Neural cell (in vitro differentiated cells): Measurements from ENCODE around the gene NOP14. TPM values are rescaled to one million over a fixed set of nuclear protein-coding genes. Genes with fewer than 3 reads are reported as not detected.

ENCODE experiments used
- H2AFZ ChIP-seq: fragments of 200-600, 300-800 bp; sonication (generic), shearing (Covaris generic); 2 replicates; pipeline ENCODE4 v1.6.0; 2014; ENCODE audit warnings: low read depth, mild to moderate bottlenecking, antibody characterized with exemption, low read length, moderate library complexity
- H3F3A ChIP-seq: fragments of 200-600 bp; shearing (Covaris generic); 2 replicates; pipeline ENCODE4 v1.6.1; 2016; ENCODE audit warnings: mild to moderate bottlenecking, moderate library complexity, mixed read lengths, antibody characterized with exemption, low read length; ENCODE audit not compliant: insufficient read depth, poor library complexity, severe bottlenecking
- H3K27ac ChIP-seq: fragments of 200-600, 300-800 bp; sonication (generic), shearing (Covaris generic); 2 replicates; pipeline ENCODE4 v1.5.1; 2014; ENCODE audit warnings: mild to moderate bottlenecking, low read length, moderate library complexity
- H3K27me3 ChIP-seq: fragments of 300-800, 200-600 bp; sonication (generic), shearing (Covaris generic); 2 replicates; pipeline ENCODE4 v1.6.0; 2014; ENCODE audit warnings: mild to moderate bottlenecking, low read depth, low read length, moderate library complexity; ENCODE audit not compliant: insufficient read depth
- H3K36me3 ChIP-seq: fragments of 300-800, 200-600 bp; sonication (generic), shearing (Covaris generic); 2 replicates; pipeline ENCODE4 v1.5.1; 2014; ENCODE audit warnings: mild to moderate bottlenecking, antibody characterized with exemption, low read length, moderate library complexity; ENCODE audit not compliant: insufficient read depth
- H3K4me2 ChIP-seq: fragments of 300-800, 200-600 bp; sonication (generic), shearing (Covaris generic); 2 replicates; pipeline ENCODE4 v1.6.0; 2014; ENCODE audit warnings: mild to moderate bottlenecking, low read length
- H3K4me3 ChIP-seq: fragments of 300-800, 200-600 bp; sonication (generic), shearing (Covaris generic); 2 replicates; pipeline ENCODE4 v1.5.1; 2014; ENCODE audit warnings: mild to moderate bottlenecking, low read length, moderate library complexity
- H3K79me2 ChIP-seq: fragments of 200-600 bp; shearing (Covaris generic); replicated peaks from 2 replicates; pipeline ENCODE4 v1.6.0; 2014; ENCODE audit warnings: mild to moderate bottlenecking, low read length, moderate library complexity; ENCODE audit not compliant: insufficient read depth
- H3K9ac ChIP-seq: fragments of 300-800, 200-600 bp; sonication (generic), shearing (Covaris generic); 2 replicates; pipeline ENCODE4 v1.6.1; 2016; ENCODE audit warnings: mild to moderate bottlenecking, low read length, mixed read lengths
- H3K9me2 ChIP-seq: fragments of 200-600 bp; shearing (Covaris generic); 2 replicates; pipeline ENCODE4 v1.6.1; 2016; ENCODE audit warnings: mild to moderate bottlenecking, low read length, mixed read lengths; ENCODE audit not compliant: insufficient read depth
- H3K9me3 ChIP-seq: fragments of 200-600, 300-800 bp; sonication (generic), shearing (Covaris generic); 2 replicates; pipeline ENCODE4 v1.6.1; 2016; ENCODE audit warnings: mild to moderate bottlenecking, mixed run types, low read length, moderate library complexity, mixed read lengths
- H4K20me1 ChIP-seq: fragments of 200-600 bp; shearing (Covaris generic); 2 replicates; pipeline ENCODE4 v1.6.1; 2016; ENCODE audit warnings: mild to moderate bottlenecking, mixed run types; ENCODE audit not compliant: insufficient read depth
- CTCF ChIP-seq: fragments of 450-650 bp; IDR thresholded peaks from 2 replicates; pipeline ENCODE4 v1.5.1; 2014; ENCODE audit warnings: antibody characterized with exemption, mild to moderate bottlenecking, moderate library complexity; ENCODE audit not compliant: poor library complexity, severe bottlenecking
- EP300 ChIP-seq: fragments of 450-650 bp; conservative IDR thresholded peaks from 2 replicates; pipeline ENCODE4 v1.6.1; 2014; ENCODE audit warnings: antibody characterized with exemption, mild to moderate bottlenecking, moderate library complexity; ENCODE audit not compliant: poor library complexity, severe bottlenecking
- EZH2 ChIP-seq: fragments of 200-600, 300-800 bp; shearing (Covaris generic), sonication (generic); IDR thresholded peaks from 2 replicates; pipeline ENCODE4 v1.6.1; 2014; ENCODE audit warnings: antibody characterized with exemption, low read length, borderline replicate concordance, mild to moderate bottlenecking; ENCODE audit not compliant: insufficient read depth, poor library complexity, severe bottlenecking
- MXI1 ChIP-seq: fragments of 450-650 bp; conservative IDR thresholded peaks from 2 replicates; pipeline ENCODE4 v1.6.1; 2014; ENCODE audit warnings: antibody characterized with exemption, mild to moderate bottlenecking; ENCODE audit not compliant: poor library complexity, severe bottlenecking
- POLR2AphosphoS5 ChIP-seq: IDR thresholded peaks from 2 replicates; pipeline ENCODE4 v1.6.1; 2012
- RAD21 ChIP-seq: fragments of 450-650 bp; conservative IDR thresholded peaks from 2 replicates; pipeline ENCODE4 v1.6.1; 2014; ENCODE audit warnings: antibody characterized with exemption, mild to moderate bottlenecking, moderate library complexity
- REST ChIP-seq: IDR thresholded peaks from 2 replicates; pipeline ENCODE4 v1.6.1; 2012; ENCODE audit warnings: borderline replicate concordance
- SMC3 ChIP-seq: fragments of 450-650 bp; conservative IDR thresholded peaks from 2 replicates; pipeline ENCODE4 v1.6.1; 2014; ENCODE audit warnings: antibody characterized with exemption, mild to moderate bottlenecking, moderate library complexity; ENCODE audit not compliant: poor library complexity
- TAF1 ChIP-seq: IDR thresholded peaks from 2 replicates; pipeline ENCODE4 v1.6.1; 2012; ENCODE audit warnings: low read depth
- polyA plus RNA-seq: library from polyadenylated mRNA; depleted of rRNA; stranded (reverse); fragments of >200 nt; gene quantifications from 2 replicates; pipeline ENCODE4 v1.2.3, GENCODE V29; 2014

NOP14 gene
- polyA plus RNA-seq, 1 donor from 2014 or later, result 6.3 TPM

DNA sequence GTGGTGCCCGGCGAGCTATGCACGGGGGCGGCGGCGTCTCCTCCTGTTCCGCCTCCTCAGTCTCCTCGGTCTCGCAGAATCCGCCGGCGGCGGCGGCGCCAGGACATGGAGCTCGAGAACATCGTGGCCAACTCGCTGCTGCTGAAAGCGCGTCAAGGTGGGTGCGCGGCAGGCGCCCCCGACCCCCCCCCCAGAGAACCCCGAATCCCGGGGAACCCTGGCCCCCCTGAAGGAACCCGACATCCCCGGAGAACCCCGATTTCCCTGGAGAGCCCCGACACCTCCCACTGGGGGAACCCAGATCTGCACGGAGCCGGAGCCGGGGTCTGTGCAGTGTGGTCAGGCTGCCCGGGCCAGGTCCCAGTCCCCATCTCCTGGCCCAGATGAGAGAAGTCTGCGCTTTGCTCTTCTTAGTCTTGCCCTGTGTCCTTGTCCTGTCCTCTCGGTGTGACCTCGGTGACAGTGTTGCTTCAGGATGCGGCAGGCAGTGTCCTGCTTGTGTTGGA, 813 bp upstream of the NOP14 start:
- Histone ChIP-seq H3K9me3 (no peaks in the 10 kb centered on the region), H3F3A (no peaks in the 10 kb centered on the region), H3K27me3 (no peaks in the 10 kb centered on the region), H2AFZ (peak overlapping the region; percentile 45), H3K9ac (peak overlapping the region; percentile 80), H3K27ac (peak overlapping the region; percentile 68), H3K4me2 (peak overlapping the region; percentile 89), H3K4me3 (peak overlapping the region; percentile 97), H4K20me1 (no peaks in the 10 kb centered on the region), H3K79me2 (peaks cover 15% of the 10 kb centered on the region), H3K9me2 (no peaks in the 10 kb centered on the region), H3K36me3 (no peaks in the 10 kb centered on the region)
- TF ChIP-seq SMC3 (no peak), POLR2AphosphoS5 (no peak), RAD21 (no peak), EZH2 (no peak)

DNA sequence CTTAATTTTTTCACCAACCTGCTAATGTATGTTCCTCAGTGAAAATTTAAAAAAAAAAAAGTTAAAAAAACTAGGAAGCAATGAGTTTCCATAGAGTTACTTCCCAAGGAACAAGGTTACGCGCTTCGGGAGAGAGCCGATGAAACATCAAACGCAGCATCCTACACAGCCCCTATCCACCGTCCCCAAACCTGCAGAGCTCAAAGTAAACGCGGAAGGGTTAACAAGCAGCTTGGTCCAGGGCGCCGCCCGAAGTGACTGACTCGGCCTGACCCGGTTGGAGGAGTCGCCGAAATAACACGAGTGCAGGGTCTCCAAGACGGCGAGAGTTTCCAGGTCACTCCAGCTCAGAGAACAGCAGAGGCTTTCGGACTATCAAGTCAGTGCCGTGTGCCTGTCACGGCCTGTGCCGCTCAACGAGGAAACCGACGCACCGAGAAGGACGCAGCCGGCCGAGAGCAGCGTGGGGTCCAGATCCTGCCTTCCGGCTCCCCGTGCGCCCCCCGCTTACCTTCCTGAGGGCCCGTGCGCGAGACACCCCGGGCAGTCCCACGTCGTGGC, 512 bp downstream of the NOP14 start:
- peak overlapping the region; percentile 75 for H3K4me2 ChIP-seq
- H3K27ac ChIP-seq, result peak overlapping the region; percentile 72

More for the DNA sequence above, 512 bp downstream of the NOP14 start:
- Histone ChIP-seq H3K9me3 (no peaks in the 10 kb centered on the region), H3K36me3 (no peaks in the 10 kb centered on the region), H3K4me3 (peak overlapping the region; percentile 97), H2AFZ (peak overlapping the region; percentile 68), H4K20me1 (no peaks in the 10 kb centered on the region), H3K27me3 (no peaks in the 10 kb centered on the region), H3K9ac (peak overlapping the region; percentile 75), H3K79me2 (peaks cover 15% of the 10 kb centered on the region), H3F3A (no peaks in the 10 kb centered on the region), H3K9me2 (no peaks in the 10 kb centered on the region)
- no peak for TF ChIP-seq TAF1
- no peak for TF ChIP-seq REST
- no peak for TF ChIP-seq MXI1
- TF ChIP-seq CTCF, result no peak
- no peak for TF ChIP-seq SMC3
- TF ChIP-seq EP300, result no peak
